Activated CD4-positive, alpha-beta T cell treated with anti-CD3 and anti-CD28 coated beads, Interleukin-2, amount 50 U/mL, for 48 hours (primary cell): ENCODE results near the gene FAM13A.
A peak's percentile ranks its signal among the peaks of the same experiment; 100 is the strongest.

ENCODE experiments used
- DNase-seq, 2 experiments: peaks; one replicate each; pipeline ENCODE4 v3.0.0-alpha.2; 2020

The FAM13A gene

DNA sequence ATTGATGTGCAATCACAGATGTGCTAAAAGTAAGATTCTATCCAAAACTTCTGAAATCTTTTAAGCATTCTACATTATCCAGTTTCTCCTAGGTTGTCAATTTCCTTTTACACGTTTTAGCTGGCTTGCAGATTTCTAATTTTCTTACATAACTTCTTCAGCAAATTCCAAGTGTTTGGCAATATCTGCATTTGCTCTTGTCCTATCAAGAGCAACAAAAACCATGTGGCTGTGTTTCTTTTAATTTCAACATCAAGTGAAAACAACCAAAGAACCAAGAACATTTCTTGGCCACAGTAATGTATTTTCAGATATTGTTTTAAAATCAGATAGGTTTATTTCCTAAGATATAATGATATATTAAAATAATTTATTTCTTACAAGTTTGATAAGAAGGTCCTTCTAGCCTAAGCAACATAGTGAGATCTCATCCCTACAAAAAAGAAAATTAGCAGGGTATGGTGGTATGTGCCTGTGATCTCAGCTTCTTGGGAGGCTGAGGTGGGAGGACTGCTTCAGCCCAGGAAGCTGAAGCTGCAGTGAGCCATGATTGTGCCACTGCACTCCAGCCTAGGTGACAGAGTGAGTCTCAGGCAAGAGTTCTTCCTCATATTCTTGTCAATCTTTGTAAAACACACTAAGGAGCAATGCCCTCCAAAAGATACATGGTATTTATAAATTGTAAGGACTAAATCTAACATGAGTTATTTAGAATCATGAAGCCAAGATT is 228.0 kb downstream of the FAM13A start:
- no peak for DNase-seq

DNA sequence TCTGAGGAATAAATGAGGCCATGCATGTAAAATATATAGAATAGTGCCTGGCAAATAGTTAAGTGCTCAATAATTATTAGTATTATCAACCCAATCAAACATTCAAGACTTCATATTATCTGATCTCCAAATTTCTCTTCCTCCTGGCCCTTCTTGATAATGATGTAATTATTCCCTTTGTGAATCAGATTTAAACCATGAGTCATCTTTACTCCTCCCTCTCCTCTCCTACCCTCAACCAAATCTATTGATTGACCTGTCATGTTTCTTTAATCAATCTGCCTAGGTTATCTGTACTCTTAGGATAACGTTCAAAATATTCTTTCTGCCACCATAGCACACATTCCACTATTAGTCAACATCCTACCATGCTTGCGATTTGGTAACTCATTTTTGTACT is 229.5 kb downstream of the FAM13A start:
- no peak for DNase-seq

DNA sequence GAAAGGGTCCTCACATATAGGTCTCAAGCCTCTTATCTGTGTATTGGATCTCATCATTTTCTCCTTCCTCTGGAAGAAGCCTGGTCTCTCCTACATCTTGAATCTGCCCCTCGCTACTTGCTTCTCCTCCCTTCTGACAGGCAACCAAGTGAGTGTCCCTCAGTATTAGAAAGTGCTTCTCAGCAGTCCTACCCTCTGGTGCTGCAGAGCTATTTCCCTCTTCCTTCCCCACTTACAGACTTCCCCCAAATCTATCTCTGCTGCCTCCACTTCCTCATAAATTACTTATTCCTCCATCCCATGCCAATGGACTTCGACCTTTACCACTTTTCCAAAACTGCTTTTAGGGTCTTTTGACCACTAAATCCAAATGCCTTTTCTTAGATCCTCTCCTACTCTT is 230.2 kb downstream of the FAM13A start:
- DNase-seq, result no peak

DNA sequence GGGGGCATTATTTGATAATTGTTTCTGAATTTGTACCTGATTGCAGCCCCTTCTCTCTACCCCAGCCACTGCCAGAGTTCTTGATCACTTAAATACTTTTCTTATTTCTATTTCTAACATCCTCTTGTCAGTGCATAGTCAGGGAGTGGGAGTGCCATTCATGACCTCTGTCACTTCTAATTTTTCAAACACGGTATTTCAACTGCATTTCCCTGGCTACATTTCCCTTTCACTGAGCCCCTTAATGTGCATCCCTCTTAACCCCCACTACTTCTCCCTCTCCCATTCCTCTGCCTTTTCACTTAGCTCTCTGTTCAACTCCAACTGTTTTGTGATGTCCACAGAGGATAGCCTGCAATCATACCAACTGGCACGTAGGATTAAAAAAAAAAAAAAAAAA is 231.1 kb downstream of the FAM13A start:
- no peak for DNase-seq

DNA sequence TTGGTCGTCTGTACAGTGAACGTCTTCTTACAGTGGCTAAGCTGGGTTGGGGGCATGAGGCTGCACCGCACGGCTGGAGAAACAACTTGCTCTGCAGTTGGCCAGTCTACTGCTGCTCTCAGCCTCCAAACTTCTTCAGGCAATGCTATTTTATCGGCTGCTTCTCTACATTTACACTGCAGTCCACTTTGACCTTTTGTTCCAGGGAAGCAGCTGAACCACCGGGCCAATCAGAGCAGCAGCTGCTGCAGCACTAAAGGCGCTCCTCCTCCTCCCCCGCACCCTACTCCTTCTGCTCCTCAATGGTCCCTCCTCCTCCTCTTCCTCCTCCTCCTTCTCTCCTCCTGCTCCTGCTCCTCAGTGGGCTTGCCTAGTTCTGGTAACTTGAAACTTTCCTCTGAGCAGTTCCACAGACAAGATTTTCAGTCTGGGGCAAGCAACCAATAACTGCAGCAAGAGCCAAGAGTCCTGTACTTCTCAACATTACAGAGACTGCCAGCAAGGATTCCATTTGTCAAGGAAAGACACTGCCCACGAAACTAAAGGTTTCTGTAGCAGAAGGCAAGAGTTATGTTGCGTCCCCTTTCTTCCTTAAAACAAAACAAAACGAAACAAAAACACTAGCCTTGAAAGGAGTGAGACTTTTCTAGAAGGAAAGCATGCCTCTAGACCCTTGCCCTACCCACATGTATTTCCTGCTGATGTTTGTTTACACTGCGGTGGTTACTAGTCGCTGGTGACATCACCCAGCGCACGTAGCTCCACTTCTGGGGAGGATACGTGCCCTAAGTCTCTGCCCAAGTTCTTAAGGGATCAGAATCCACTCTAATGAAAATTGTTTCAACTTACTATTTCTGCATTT is 233.7 kb downstream of the FAM13A start:
- peak; percentile 51 to 69 for DNase-seq

DNA sequence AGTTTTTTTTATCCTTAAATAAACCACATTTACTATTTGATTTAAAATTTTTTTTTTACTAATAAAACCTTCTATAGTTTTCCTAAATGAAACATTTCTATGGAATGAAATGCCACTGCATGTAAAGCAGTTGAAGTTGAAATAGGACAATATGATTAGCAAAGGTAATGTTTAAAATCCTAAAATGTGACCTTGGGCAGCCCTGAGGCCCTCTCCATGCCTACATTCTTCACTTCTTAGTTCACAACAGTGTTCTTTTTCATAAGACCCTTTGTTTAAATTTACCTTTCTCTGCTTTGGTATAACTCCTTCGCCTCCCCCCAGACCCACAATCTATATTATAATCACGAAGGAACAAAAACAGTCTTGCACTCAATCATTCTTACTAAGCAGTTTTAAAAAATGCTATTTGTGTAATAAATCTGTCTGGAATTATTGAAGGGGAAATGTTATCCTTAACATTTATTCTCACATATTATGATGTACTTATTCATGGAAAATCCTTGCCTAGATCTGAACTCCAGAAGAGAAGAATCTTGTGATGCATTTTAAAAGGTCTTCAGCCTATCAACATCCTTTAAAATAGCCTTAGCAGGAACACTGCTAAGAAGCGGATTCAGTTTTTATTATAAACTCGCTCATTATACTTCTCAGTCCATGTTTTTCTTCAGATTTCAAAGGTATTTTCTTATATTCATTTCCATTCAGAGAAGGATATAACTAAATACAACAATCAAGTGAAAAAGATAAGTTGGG is 234.8 kb downstream of the FAM13A start:
- DNase-seq, result no peak

DNA sequence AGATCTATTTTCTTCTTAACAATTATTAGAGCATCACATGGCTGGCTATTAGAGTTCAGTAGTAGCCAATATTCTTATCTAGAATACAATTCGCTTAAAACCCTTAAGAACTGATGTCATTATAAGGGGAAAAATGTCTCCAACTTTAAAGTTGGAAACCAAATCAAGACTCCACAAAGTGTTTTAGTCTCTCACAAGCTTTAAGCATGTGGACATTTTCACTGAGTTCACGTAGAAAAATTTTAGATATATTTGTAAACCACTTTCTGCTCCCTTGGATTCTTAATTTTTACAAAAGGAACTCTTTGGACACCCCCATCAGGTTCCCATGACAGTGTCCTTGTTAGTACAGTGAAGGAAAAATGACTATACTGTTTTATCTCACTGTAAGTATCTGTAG is 235.5 kb downstream of the FAM13A start:
- DNase-seq, result no peak

DNA sequence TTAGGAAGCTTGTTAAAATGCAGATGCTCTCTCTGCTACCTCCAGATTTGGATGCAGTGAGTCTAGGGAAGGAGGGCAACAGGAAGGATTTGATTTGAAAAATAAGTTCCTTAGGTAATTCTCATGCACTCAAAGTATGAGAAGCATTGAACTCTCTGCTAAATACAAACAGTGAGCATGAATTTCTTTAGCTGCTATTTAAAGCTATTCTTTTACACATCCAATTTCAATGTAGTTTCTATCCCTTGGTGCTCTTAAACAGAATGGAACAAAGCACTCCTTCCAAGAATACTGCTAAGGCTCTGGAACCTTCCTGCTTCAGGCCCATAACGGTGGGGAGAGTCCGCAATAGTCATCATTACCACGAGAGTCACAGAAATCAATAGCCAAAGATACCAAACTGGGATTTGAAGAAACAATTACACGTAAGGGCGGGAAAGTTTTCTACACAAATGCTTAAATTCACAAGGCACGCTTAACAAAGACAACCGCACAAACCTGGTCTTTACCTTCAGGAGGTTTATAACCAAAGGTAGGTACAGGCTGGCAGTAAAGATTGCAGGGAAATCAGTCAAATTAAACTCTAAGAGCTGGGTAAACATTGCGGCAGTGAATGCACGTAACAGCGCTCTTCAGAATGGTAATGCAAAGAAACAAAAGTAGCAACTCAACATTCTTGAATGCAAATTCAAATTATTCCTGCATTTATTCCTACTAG is 236.1 kb downstream of the FAM13A start:
- no peak for DNase-seq

DNA sequence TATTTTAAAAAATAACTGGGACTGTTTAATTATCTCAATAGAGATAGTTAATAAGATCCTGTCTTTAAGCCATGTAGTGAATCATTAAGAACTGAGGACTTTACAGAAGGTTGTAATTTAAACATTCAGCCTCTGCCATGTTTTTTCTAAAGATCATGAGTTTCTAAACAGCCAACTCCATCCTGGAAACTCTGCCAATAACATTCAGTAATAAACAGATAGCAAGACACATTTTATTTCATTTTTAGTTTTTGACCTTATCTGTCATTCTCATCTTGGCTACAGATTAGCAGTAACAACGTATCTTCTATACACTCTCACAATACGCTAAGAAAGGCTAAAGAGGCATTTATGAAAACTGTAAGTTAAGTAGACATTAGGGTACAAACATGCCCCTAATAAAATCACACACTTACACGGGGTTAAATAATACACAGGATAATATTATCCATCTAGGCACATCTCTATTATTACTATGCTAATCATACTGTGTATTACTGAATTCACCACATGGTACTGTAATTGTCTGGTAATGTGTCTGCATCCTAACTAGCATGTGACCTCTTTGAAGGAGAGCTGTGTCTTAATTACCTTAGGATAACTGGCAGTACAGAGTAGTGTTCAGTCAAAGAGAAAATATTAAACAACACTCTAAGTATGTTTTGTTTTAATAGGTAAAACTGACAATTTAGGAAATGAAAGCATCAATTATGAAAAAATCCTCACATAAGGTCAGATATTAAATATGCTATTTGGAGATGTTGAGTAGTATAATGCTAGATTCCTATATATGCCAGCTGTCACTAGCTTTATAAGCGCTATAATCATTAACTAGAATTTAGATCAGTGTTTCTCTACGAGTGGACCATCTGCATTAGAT is 236.9 kb downstream of the FAM13A start:
- no peak for DNase-seq

DNA sequence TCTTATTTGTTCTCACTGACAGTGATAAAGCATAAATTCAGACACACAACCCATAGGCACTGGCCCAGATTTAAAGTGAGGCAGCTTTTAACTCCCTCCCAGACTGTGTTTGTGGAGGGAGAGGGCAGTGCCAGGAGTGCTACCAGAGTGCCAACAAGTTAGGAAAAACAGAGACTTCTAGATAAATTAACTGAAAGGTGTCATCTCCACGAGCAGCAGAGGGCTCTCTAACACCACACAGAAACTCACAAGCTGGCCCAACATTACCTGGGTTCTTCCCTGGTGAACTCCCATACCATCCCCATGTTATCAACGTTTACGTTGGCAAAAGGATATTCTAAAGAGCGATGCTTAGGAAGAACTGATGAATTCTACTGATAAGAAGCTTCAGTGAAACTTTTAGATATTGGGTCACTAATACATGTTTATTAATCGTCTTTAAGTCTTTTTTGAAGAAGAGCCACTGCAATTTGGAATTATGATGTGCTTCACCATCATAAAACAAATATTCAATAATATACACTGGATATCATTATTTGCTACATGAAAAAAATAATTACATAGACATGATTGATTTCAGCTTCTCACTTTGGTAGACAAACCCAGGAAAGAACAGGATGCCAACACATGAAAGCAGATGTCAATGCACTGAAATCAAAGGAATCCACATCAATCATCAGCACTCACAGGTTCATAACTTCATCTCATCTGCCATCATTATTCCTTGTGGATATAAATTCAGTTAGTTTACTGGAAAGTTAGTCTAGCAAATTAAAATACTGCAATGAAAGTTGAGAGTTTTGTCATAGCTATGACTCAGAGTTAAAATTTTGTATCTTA is 238.1 kb downstream of the FAM13A start:
- DNase-seq, result peak; percentile 26 to 46

DNA sequence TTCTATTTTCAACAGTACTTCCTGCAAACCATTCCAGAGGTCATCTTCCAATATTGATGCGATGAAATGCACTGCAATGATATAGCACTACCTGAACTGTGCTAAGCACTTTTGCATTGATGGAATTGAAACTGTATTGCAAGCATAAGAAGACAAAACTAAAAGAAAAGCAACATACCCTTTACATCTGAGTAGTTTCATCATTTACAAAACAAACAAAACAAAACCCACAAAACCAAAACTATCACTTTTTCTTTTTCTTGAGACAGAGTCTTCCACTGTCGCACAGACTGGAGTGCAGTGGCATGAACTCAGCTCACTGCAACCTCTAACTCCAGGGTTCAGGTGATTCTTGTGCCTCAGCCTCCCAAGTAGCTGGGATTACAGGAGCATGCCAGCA is 239.2 kb downstream of the FAM13A start:
- no peak for DNase-seq

DNA sequence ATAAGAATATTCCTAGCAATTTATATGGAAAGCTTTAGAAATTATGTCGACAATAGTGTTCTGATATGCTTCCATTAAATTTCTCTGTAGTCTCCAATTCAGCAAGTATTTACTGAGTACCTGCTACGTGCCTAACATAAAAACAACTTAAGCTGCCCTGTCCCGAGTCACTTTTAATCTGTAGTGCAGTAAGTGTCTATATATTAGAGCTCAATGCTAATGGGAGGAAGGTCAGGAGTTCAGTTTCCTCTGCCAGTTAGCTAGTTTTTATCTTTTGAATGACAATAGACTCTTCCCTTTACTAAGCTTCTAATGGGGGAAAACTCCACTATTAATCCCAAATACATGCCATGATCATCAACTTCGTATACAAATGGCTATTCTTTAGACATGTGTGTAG is 240.6 kb downstream of the FAM13A start:
- DNase-seq, result no peak

DNA sequence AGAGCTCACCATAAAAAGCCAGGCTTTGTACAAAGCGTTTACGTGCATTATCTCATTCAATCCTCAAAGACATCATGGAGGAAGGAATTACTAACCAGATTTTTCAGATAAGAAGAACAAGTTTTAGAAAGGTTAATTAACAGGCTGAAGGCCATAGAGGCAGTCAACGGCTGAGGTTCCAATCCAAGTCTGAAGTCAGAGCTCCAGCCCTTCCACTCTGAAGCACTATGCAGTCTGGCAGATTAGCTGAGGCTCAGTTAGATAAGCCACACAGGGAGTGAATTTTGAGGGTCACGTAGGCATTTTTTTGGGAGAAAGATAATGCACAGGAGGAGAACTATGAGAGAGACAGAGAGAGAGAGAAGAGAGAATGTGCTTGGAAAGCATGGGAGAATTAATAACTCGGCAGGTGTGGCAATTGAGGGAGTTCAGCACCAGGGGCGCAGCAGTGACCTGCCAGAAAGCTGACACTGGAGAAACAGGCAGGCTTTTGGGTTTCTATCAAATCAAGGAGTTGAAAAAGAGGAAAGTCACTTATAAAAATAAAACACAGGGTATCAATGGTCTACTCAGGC is 242.9 kb downstream of the FAM13A start:
- no peak for DNase-seq

DNA sequence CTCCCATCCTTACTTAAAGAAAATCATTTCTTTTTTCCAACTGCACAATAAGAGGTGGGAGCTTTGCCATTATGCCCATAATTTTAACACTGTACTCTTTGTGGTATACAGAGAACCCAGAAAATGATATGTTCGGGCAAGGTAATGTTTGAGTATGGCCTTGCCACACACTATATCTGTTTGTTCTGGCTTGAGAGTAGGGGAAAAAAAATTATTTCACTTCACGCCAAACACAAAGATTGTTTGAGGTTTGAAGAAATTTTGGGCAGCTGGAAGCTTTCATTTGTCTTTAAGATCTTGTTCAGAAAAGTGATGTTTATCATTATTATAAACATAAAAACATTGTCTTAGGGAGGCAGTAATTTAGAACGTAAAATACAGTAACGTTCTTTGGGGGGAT is 244.0 kb downstream of the FAM13A start:
- no peak for DNase-seq

DNA sequence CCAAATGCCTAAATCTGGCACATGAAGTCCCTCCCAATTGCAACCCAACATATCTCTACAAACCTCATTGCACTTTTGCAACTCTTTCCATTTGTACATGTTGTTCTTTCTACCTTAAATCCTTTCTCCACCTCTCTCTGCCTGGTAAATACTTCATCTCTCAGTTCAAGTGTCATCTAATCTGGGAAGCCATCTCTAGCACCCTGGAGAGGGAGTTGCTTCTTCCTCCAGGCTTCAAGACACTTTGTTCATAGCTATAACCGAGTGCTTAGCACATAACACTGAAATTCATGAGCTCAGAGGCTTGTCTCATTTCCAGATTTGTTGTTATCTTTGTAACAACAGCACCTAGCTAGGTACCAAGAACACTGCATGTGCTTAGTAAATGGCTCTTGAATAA is 244.6 kb downstream of the FAM13A start:
- DNase-seq, result no peak

DNA sequence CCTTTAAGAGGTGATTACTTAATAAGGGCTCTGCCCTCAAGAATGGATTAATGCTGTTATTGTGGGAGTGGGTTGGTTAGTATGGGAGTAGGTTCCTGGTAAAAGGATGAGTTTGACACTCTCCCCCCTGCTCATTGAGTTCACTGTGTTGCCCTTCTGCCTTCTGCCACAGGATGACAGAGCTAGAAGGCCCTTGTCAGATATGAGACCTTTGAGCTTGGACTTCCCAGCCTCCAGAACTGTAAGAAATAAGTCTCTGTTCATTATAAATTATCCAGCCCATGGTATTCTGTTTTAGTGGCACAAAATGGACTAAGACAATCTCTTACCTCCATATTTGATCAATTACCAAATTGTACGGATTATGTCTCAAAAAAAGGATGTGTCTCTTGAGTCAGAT is 245.1 kb downstream of the FAM13A start:
- DNase-seq, result no peak

DNA sequence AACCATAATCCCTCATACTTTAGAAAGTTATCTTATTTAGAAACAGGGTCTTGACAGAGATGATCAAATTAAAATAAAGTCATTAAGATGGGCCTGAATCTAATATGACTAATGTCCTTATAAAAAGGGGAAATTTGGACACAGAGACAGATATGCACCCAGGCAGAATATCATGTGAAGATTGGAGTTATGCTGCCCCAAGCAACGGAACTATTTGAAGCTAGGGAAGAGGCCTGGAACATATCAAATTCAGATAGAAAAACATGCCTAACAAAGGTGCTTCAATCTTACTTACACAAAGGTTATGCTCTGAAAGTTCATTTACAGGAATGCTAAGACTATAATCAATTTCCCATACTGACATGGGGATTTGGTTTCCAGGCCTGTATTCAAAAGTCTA is 246.7 kb downstream of the FAM13A start:
- no peak for DNase-seq

DNA sequence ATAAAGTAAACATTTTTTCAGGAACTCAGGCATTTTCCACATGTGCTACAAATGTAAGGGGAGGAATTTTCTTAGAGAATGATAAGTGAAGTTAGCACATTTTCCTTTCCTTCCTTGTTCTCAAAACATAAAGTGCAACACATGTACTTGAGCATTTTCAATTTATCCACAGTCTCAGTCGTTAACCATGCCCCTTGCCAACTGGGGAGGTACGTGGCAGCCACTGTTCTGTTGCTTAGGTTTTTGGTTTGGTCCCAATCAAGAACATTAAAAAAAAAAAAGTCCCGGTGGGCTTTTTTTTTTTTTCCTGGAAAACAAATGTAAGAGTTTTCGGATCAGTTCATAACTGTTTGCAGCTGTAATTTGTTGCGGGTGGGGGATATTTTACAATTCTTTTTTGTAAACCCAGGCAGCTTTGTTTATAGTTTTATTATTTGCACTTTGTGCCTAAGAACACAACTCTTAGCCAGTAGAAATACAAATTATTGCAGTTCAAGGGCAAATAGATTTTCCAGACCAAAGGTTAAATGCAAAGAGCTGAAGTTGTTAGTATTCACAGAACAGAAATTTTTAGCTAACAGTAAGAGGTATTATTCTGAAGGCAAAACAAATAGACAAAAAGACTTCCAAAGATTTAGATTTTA is 247.3 kb downstream of the FAM13A start:
- no peak for DNase-seq

DNA sequence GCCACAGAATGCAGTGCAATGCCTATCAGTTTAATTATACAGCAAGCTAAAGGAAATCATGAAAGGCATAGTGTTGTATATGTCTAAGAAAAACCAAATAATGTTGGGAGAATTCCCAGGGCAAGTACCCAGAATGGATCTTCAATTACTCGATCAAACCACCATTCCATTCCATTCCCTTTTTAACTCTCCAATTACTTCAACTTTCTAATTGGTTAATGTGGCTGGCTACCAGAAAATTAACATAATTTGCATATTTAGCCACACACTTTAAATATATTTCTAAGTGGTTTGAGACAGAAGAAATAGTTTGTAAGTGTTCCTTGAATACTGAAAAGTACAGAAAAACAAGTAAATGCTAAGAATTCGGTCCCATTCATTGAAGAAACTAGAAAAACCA is 247.9 kb downstream of the FAM13A start:
- DNase-seq, result no peak

DNA sequence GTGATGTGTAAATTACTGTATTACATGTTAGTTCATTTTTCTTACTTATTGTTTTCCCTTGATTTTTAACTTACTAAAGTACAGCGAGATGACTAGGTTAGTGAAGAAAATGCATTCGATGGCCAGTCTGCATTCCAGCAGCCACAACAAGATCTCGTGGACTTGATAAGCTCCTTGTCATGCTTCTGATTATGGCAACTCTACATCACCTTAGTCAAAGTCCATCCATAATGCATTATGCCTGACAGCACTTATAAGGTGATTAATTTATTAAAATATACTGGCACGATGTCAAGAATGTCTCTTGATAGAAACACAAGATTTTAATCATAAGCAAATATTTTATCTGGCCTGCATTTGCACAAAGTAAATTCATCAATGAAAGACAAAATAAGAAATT is 249.5 kb downstream of the FAM13A start:
- DNase-seq, result no peak
